Hepatocyte (in vitro differentiated cells): ENCODE measurements around the gene TMEM8B. TPM values are rescaled to one million over a fixed set of nuclear protein-coding genes. Genes with fewer than 3 reads are reported as not detected.

Source experiments
- DNase-seq: peaks from one replicate; pipeline ENCODE4 v3.0.0-alpha.2; 2016; ENCODE audit warnings: low spot score
- H2AFZ ChIP-seq: fragments of 200-600 bp; sonication (generic); 2 replicates; pipeline ENCODE4 v1.6.0; 2016; ENCODE audit warnings: antibody characterized with exemption, mild to moderate bottlenecking
- H3K27ac ChIP-seq: fragments of 200-600 bp; sonication (generic); 2 replicates; pipeline ENCODE4 v1.5.1; 2016; ENCODE audit warnings: mild to moderate bottlenecking
- H3K27me3 ChIP-seq: fragments of 200-600 bp; sonication (generic); 2 replicates; pipeline ENCODE4 v1.6.1; 2016
- H3K36me3 ChIP-seq: fragments of 200-600 bp; sonication (generic); replicated peaks from 2 replicates; pipeline ENCODE4 v1.5.1; 2016; ENCODE audit warnings: low read depth; ENCODE audit not compliant: insufficient read depth
- H3K4me1 ChIP-seq: fragments of 200-600 bp; sonication (generic); 2 replicates; pipeline ENCODE4 v1.5.1; 2016; ENCODE audit warnings: mild to moderate bottlenecking, moderate library complexity; ENCODE audit not compliant: insufficient read depth
- H3K4me2 ChIP-seq: fragments of 200-600 bp; sonication (generic); 2 replicates; pipeline ENCODE4 v1.6.0; 2016
- H3K4me3 ChIP-seq: fragments of 200-600 bp; sonication (generic); 2 replicates; pipeline ENCODE4 v1.5.1; 2016; ENCODE audit warnings: mild to moderate bottlenecking
- H3K79me2 ChIP-seq: fragments of 200-600 bp; sonication (generic); 2 replicates; pipeline ENCODE4 v1.6.0; 2017; ENCODE audit warnings: mild to moderate bottlenecking
- H3K9me2 ChIP-seq: fragments of 200-600 bp; sonication (generic); replicated peaks from 2 replicates; pipeline ENCODE4 v1.6.0; 2017; ENCODE audit warnings: mild to moderate bottlenecking; ENCODE audit not compliant: insufficient read depth
- H3K9me3 ChIP-seq: fragments of 200-600 bp; sonication (generic); 2 replicates; pipeline ENCODE4 v1.5.1; 2016; ENCODE audit warnings: low read depth, mild to moderate bottlenecking
- H4K20me1 ChIP-seq: fragments of 200-600 bp; sonication (generic); 2 replicates; pipeline ENCODE4 v1.6.0; 2016; ENCODE audit warnings: mild to moderate bottlenecking; ENCODE audit not compliant: insufficient read depth, poor library complexity, severe bottlenecking
- CTCF ChIP-seq: fragments of 200-600 bp; sonication (generic); IDR thresholded peaks from 2 replicates; pipeline ENCODE4 v1.5.1; 2016; ENCODE audit warnings: antibody characterized with exemption, mild to moderate bottlenecking; ENCODE audit not compliant: poor library complexity
- EZH2 ChIP-seq: fragments of 200-600 bp; sonication (generic); IDR thresholded peaks from 2 replicates; pipeline ENCODE4 v1.6.1; 2016; ENCODE audit warnings: antibody characterized with exemption, mild to moderate bottlenecking, borderline replicate concordance
- EZH2phosphoT487 ChIP-seq: fragments of 200-600 bp; sonication (generic); IDR thresholded peaks from one replicate; pipeline ENCODE4 v1.6.1; 2018; ENCODE audit warnings: antibody characterized with exemption, mild to moderate bottlenecking, low read depth, moderate library complexity; ENCODE audit not compliant: unreplicated experiment, severe bottlenecking
- WGBS: methylation state at CpG from one replicate; pipeline ENCODE4 v1.1.6; 2016; ENCODE audit warnings: low lambda C conversion rate; ENCODE audit errors: missing lambda C conversion rate; 5-methylcytosine and 5-hydroxymethylcytosine counted together
- polyA plus RNA-seq: library from polyadenylated mRNA; unstranded; fragments of >200 nt; fragmentation: Nextera tagmentation; extraction: Ambion mirVana; gene quantifications from 2 replicates; pipeline ENCODE4 v1.2.1, GENCODE V29; 2016
- total RNA-seq: library from RNA; depleted of rRNA; stranded (reverse); fragments of >200 nt; gene quantifications from 2 replicates; pipeline ENCODE4 v1.2.3, GENCODE V29; 2014

Gene TMEM8B
- total and polyA plus RNA-seq, 2 experiments from 2014 or later = 12.3 to 13.4 TPM

DNA sequence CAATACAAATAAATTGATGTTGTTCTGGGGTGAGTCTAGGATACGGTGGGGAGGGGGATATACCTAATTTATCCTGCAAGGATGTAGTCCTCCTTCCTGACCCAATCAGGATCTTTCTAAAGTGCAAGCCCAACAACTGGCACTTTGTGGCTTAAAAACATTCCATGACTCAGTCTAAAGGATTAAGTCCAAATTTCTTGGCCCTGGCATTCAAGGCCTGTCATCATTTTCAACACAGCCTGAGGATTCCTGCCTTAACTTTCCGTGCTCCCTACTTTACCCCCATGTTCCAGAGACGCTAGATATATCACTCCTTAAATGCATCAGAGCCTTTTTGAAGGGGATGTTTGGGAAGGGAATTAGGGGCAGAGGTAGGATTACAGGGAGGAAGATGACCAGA lies 1.5 kb upstream of the TMEM8B start:
- H3K9me2 ChIP-seq = no peaks in the 10 kb centered on the region
- WGBS = 81% methylated on average over 3 of the region's 3 CpGs
- H3K36me3 ChIP-seq = no peaks in the 10 kb centered on the region
- H4K20me1 ChIP-seq = no peaks in the 10 kb centered on the region
- TF ChIP-seq CTCF (no peak), EZH2 (no peak), EZH2phosphoT487 (no peak)
- no peaks in the 10 kb centered on the region for H3K27me3 ChIP-seq
- H3K27ac ChIP-seq = no peak overlapping the region
- no peak overlapping the region for H3K4me2 ChIP-seq
- H2AFZ ChIP-seq = no peak overlapping the region
- DNase-seq = no peak
- H3K79me2 ChIP-seq = peaks cover 24% of the 10 kb centered on the region
- H3K9me3 ChIP-seq = no peaks in the 10 kb centered on the region
- H3K4me3 ChIP-seq = no peak overlapping the region
- peaks cover 22% of the 10 kb centered on the region for H3K4me1 ChIP-seq

DNA sequence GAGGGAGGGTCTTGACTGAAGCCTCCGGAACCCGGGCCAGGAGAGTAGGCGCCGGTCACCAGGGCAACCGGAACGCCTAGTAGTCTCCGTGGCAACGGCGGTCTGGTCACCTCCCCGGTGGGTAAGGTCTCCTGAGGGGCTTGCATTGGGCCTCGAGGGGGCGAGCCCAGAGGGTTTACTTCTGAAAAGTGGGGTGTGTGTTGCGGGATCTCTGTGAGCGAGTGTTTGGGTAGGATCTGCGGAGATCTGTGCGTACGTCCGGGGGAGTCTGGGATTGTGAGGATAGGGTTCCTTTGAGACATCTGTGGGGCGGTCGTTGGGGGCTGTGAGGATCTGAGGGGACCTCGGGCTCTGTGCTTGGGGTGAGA lies 328 bp upstream of the TMEM8B start, which contains the start of gene FAM221B:
FAM221B (minus strand) TSS at position 17 of the 368 bp plus-strand sequence. CDS start 2,571 bp downstream, outside the sequence.
- H2AFZ ChIP-seq = peak within 1 kb of the TSS; percentile 96
- DNase-seq = peak; percentile 39
- WGBS = 6% methylated on average over 21 of the region's 21 CpGs
- H4K20me1 ChIP-seq = no peaks in the 10 kb centered on the region
- H3K36me3 ChIP-seq = no peaks in the 10 kb centered on the region
- peaks cover 24% of the 10 kb centered on the region for H3K79me2 ChIP-seq
- H3K4me2 ChIP-seq = peak within 1 kb of the TSS; percentile 94
- H3K4me3 ChIP-seq = peak within 1 kb of the TSS; percentile 46
- no peaks in the 10 kb centered on the region for H3K27me3 ChIP-seq
- H3K4me1 ChIP-seq = peaks cover 34% of the 10 kb centered on the region
- TF ChIP-seq EZH2 (no peak), EZH2phosphoT487 (no peak), CTCF (no peak)
- H3K27ac ChIP-seq = peak within 1 kb of the TSS; percentile 94
- no peaks in the 10 kb centered on the region for H3K9me3 ChIP-seq
- H3K9me2 ChIP-seq = no peaks in the 10 kb centered on the region

- H3K4me2 ChIP-seq = peak overlapping the region; percentile 94
- no peaks in the 10 kb centered on the region for H3K36me3 ChIP-seq
- WGBS = 45% methylated on average over 2 of the region's 2 CpGs
- peaks cover 44% of the 10 kb centered on the region for H3K4me1 ChIP-seq
- TF ChIP-seq CTCF (no peak), EZH2phosphoT487 (no peak), EZH2 (no peak)
- peaks cover 27% of the 10 kb centered on the region for H3K79me2 ChIP-seq
- no peaks in the 10 kb centered on the region for H3K9me3 ChIP-seq
- DNase-seq = no peak
- no peaks in the 10 kb centered on the region for H3K9me2 ChIP-seq
- peak overlapping the region; percentile 46 for H3K4me3 ChIP-seq
- H2AFZ ChIP-seq = peak overlapping the region; percentile 96
- H3K27me3 ChIP-seq = no peaks in the 10 kb centered on the region
- H3K27ac ChIP-seq = peak overlapping the region; percentile 94
- no peaks in the 10 kb centered on the region for H4K20me1 ChIP-seq
Measured at GRCh38 chr9:35829764-35830096, 702 bp downstream of the TMEM8B start.

- no peak overlapping the region for H3K27ac ChIP-seq
Measured at GRCh38 chr9:35831040-35831439, 2.0 kb downstream of the TMEM8B start.

More at GRCh38 chr9:35831040-35831439, 2.0 kb downstream of the TMEM8B start:
- Histone ChIP-seq H3K4me2 (peak overlapping the region; percentile 94), H3K9me2 (no peaks in the 10 kb centered on the region), H3K27me3 (no peaks in the 10 kb centered on the region), H3K9me3 (no peaks in the 10 kb centered on the region), H3K4me3 (no peak overlapping the region), H3K4me1 (peaks cover 55% of the 10 kb centered on the region), H4K20me1 (no peaks in the 10 kb centered on the region), H3K36me3 (no peaks in the 10 kb centered on the region), H3K79me2 (peaks cover 29% of the 10 kb centered on the region), H2AFZ (no peak overlapping the region)
- no peak for TF ChIP-seq EZH2phosphoT487
- TF ChIP-seq CTCF = no peak
- no peak for TF ChIP-seq EZH2
- no peak for DNase-seq
- 86% methylated on average over 4 of the region's 4 CpGs for WGBS
